HFFc6 (cell line): ENCODE data around the gene ITLN1. TPM values are rescaled to one million over a fixed set of nuclear protein-coding genes. Genes with fewer than 3 reads are reported as not detected.

ENCODE experiments used
- DNase-seq: peaks from one replicate; pipeline ENCODE4 v3.0.0-alpha.2; 2018
- H3K27ac Mint-ChIP-seq: 2 replicates; pipeline ENCODE4 v1.8.0; 2020; ENCODE audit warnings: mild to moderate bottlenecking, mixed read lengths
- H3K27me3 Mint-ChIP-seq: 2 replicates; pipeline ENCODE4 v1.8.0; 2021; ENCODE audit warnings: mild to moderate bottlenecking, moderate library complexity, mixed read lengths; ENCODE audit not compliant: insufficient read depth
- H3K36me3 Mint-ChIP-seq: 2 replicates; pipeline ENCODE4 v1.8.0; 2021; ENCODE audit warnings: low read depth, mixed read lengths
- H3K4me1 Mint-ChIP-seq: 2 replicates; pipeline ENCODE4 v1.8.0; 2020; ENCODE audit warnings: low read depth, mixed read lengths
- H3K4me3 Mint-ChIP-seq: 2 replicates; pipeline ENCODE4 v1.8.0; 2020; ENCODE audit warnings: mild to moderate bottlenecking, moderate library complexity, mixed read lengths
- H3K9me3 Mint-ChIP-seq: 2 replicates; pipeline ENCODE4 v1.8.0; 2020; ENCODE audit warnings: mild to moderate bottlenecking, mixed read lengths
- total RNA-seq, 6 experiments: library from RNA; stranded (reverse); fragmentation: NEBNext Ultra II Directional; extraction: Animal tissue kit (Norgen Biotek cat#: 25700); gene quantifications; 2 replicates in 1 of 6; 3 replicates in 5 of 6; pipeline ENCODE4 v1.2.3, GENCODE V29; 2021
- TF ChIP-seq, protein P1 (sequence below): fragments of 200-600 bp; sonication (generic); IDR thresholded peaks from 2 replicates; pipeline ENCODE4 v1.5.0; 2021; ENCODE audit warnings: antibody characterized with exemption, mild to moderate bottlenecking

The ITLN1 gene
- total RNA-seq, 6 experiments from 2014 or later: not detected

DNA sequence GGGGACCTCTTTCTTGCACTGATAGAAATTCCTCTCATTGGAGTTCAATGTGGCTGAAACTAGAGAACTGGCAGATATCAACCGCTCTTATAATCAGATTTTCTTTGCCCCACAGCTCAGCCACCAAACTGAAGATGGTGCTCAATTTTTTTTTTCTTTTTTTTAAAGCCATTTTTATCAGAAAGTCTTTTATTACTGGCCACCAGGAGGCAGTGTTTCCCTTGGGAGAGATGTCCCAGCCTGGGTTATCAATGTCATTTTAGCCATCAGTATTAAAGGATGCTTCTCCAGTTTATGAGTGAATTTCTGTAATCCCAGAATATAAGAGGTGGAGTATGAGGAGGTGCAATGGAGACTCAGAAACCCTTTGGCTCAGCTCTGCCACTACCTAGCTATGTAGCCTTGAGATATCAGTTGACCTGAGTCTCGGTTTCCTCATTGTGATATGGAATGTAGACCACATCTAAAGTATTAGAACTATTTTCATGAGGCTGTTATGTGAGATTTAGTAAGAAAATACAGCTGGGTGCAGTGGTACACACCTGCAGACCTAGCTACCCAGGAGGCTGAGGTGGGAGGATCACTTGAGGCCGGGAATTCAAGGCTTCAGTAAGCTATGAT lies 49.9 kb downstream of the ITLN1 start:
- H3K36me3 Mint-ChIP-seq: no peaks in the 10 kb centered on the region
- H3K27ac Mint-ChIP-seq: no peak overlapping the region
- peak; percentile 32 for DNase-seq
- H3K9me3 Mint-ChIP-seq: no peaks in the 10 kb centered on the region
- peaks cover 6% of the 10 kb centered on the region for H3K4me1 Mint-ChIP-seq
- TF ChIP-seq, protein P1, sequence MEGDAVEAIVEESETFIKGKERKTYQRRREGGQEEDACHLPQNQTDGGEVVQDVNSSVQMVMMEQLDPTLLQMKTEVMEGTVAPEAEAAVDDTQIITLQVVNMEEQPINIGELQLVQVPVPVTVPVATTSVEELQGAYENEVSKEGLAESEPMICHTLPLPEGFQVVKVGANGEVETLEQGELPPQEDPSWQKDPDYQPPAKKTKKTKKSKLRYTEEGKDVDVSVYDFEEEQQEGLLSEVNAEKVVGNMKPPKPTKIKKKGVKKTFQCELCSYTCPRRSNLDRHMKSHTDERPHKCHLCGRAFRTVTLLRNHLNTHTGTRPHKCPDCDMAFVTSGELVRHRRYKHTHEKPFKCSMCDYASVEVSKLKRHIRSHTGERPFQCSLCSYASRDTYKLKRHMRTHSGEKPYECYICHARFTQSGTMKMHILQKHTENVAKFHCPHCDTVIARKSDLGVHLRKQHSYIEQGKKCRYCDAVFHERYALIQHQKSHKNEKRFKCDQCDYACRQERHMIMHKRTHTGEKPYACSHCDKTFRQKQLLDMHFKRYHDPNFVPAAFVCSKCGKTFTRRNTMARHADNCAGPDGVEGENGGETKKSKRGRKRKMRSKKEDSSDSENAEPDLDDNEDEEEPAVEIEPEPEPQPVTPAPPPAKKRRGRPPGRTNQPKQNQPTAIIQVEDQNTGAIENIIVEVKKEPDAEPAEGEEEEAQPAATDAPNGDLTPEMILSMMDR: peak; percentile 96
- no peak overlapping the region for H3K4me3 Mint-ChIP-seq
- H3K27me3 Mint-ChIP-seq: peaks cover 22% of the 10 kb centered on the region

DNA sequence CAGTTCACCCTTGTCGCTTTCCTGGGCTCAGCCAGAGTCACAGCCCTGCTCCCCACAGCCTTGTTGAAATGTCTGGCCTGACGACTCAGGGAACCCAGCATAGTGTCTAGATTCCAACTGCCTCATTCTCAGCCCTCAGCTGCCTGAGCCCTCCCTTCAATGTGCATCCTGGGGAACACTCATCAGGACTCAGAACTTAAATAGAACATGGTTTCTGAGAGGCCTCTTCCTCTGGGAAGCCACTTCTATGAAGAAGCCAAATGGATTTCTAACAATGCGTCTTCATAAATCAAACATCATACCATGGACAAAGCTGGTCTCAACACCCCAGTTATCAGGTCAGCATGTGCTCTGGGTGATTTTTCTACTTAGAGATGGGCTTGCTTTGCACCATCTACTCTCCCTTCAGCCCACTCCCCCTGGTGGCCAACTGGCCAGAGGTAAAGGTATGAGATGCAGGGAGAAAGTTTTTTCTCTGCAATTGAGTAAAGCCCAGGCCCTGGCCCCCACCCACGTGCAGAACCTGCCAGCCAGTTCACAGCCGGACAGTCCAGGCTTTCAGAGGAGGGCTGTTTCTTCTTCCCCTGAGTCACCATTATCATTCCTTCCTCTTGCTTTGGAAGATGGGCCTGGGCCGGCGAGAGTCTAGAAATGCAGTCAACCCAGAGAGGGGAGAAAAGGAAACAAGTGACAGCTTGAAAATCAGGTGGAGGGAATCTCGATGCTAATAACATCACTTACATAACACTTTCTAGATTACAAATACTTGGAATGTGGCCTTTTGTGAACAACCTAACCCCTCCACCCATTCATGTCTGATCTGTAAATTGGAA lies 54.4 kb downstream of the ITLN1 start:
- Mint-ChIP-seq H3K27me3 (peaks cover 14% of the 10 kb centered on the region), H3K4me3 (no peak overlapping the region), H3K9me3 (no peaks in the 10 kb centered on the region), H3K4me1 (peaks cover 18% of the 10 kb centered on the region), H3K27ac (no peak overlapping the region), H3K36me3 (no peaks in the 10 kb centered on the region)
- TF ChIP-seq, protein P1: peak; percentile 84
- peak; percentile 41 for DNase-seq

DNA sequence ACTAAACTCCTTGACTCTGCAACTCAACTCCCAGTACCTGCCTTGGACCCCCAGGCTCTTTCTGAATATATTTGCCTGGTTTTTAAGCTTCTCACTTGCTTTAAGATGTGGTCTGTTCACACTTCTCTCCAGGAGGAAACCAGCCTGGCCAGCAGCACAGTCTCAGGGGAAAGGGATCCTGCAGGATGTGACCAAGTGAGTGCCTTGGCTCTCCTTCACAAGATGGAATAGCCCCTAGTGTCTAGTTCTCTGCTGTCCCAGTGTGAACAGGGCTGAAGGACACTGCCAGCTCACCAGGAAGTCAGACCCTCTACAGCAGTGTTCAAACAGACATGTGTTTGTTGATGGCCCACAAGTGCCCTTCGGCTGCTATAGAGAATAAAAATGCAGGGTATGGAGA lies 55.2 kb downstream of the ITLN1 start:
- no peaks in the 10 kb centered on the region for H3K9me3 Mint-ChIP-seq

DNA sequence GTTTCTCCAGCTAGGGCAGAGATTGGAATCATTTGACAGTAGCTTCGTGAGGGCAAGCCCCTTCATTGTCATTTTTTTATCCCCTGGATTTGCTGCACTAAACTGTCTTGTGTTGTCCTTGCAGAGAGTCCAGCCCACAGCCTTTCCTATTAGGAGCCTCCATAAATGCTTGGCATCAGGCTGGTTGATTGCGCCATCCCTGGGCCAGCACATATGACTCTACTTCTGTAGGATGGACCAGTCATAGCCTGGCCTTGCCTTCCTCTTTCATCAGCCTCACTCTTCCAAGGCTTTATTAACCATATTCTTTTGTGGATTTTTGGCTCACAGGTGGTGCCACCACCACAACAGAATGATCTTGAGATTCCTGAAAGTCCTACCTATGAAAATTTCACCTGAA lies 57.6 kb downstream of the ITLN1 start:
- peaks cover 18% of the 10 kb centered on the region for H3K4me1 Mint-ChIP-seq
- TF ChIP-seq, protein P1: no peak
- DNase-seq: no peak
- H3K27ac Mint-ChIP-seq: no peak overlapping the region
- peaks cover 9% of the 10 kb centered on the region for H3K27me3 Mint-ChIP-seq
- H3K4me3 Mint-ChIP-seq: no peak overlapping the region
- H3K36me3 Mint-ChIP-seq: no peaks in the 10 kb centered on the region
- no peaks in the 10 kb centered on the region for H3K9me3 Mint-ChIP-seq

More for the DNA sequence above, 55.2 kb downstream of the ITLN1 start:
- TF ChIP-seq, protein P1: no peak
- peaks cover 14% of the 10 kb centered on the region for H3K27me3 Mint-ChIP-seq
- H3K27ac Mint-ChIP-seq: no peak overlapping the region
- DNase-seq: no peak
- no peaks in the 10 kb centered on the region for H3K36me3 Mint-ChIP-seq
- no peak overlapping the region for H3K4me3 Mint-ChIP-seq
- peaks cover 18% of the 10 kb centered on the region for H3K4me1 Mint-ChIP-seq

DNA sequence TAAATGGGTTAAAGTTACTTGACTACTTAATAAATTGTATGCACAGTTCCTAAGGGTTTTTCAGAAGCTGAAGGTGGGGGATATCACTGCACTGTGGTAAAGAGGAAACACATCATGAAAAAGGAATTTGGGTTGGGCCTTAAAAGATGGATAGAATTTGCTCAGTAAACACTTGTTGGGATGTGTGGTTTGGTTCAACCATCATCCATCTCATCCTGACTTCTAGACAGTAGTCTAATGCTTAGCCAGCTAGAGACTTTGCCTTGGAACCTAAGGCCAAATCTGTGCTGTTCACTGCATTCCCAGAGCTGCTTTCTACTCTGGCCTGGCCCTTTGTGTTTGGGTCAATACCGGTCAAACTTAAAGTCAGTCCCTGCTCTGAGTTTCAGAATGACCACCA lies 58.4 kb downstream of the ITLN1 start:
- Mint-ChIP-seq H3K9me3 (no peaks in the 10 kb centered on the region), H3K27ac (no peak overlapping the region), H3K4me1 (peaks cover 18% of the 10 kb centered on the region), H3K27me3 (peaks cover 9% of the 10 kb centered on the region), H3K36me3 (no peaks in the 10 kb centered on the region), H3K4me3 (no peak overlapping the region)
- TF ChIP-seq, protein P1: no peak
- DNase-seq: peak; percentile 6

Other genes with a start within 250 kb of the ITLN1 start
- not detected for gene SLAMF1, start 238.1 kb downstream of the ITLN1 start, total RNA-seq
- not detected for gene CD48, start 173.4 kb downstream of the ITLN1 start, total RNA-seq
- gene SLAMF7, start 145.9 kb downstream of the ITLN1 start, total RNA-seq: not detected
- not detected for gene LY9, start 89.0 kb downstream of the ITLN1 start, total RNA-seq
- not detected for gene CD244, start 22.3 kb downstream of the ITLN1 start, total RNA-seq
- not detected for gene ITLN2, start 69.6 kb upstream of the ITLN1 start, total RNA-seq
- under 1 TPM in 4 of 6 experiments, not detected in 2; 0.05 to 0.38 (median 0.14) TPM for gene F11R, start 136.0 kb upstream of the ITLN1 start, total RNA-seq
- gene TSTD1, start 153.8 kb upstream of the ITLN1 start, total RNA-seq: not detected
- 10 to 100 TPM; 31.2 to 38.0 (median 33.4) TPM for gene USF1, start 160.8 kb upstream of the ITLN1 start, total RNA-seq
- not detected for gene ARHGAP30, start 184.7 kb upstream of the ITLN1 start, total RNA-seq
- gene NECTIN4, start 204.4 kb upstream of the ITLN1 start, total RNA-seq: under 1 TPM in 2 of 6 experiments, not detected in 4; 0.09 to 0.14 TPM
- gene KLHDC9, start 213.2 kb upstream of the ITLN1 start, total RNA-seq: 1 to 10 TPM; 1.3 to 2.7 (median 2.1) TPM
- gene PFDN2, start 232.9 kb upstream of the ITLN1 start, total RNA-seq: 100 to 1,000 TPM in 2 of 6 experiments, 10 to 100 TPM in 4; 77.4 to 114 (median 92.8) TPM
- 10 to 100 TPM; 26.2 to 35.1 (median 32.5) TPM for gene NIT1, start 232.9 kb upstream of the ITLN1 start, total RNA-seq
- gene DEDD, start 247.5 kb upstream of the ITLN1 start, total RNA-seq: 10 to 100 TPM; 29.8 to 39.2 (median 36.0) TPM